GM21515 (cell line): ENCODE data around the gene ABCC2.
"Not testable (repeated sequence)": the region's sequence is repeated elsewhere in the genome, so short reads cannot be mapped to it uniquely, and the experiment has no call there.

ENCODE experiments used
- ATAC-seq: cut with Tn5 transposase; IDR thresholded peaks from one replicate; pipeline ENCODE4 v1.9.1; 2021; ENCODE audit not compliant: unreplicated experiment

Gene ABCC2

GRCh38 chr10:99851825-99852224, 69.4 kb downstream of the ABCC2 start:
- no peak for ATAC-seq

GRCh38 chr10:99852481-99853213, 70.2 kb downstream of the ABCC2 start:
- no peak for ATAC-seq

GRCh38 chr10:99853655-99854054, 71.2 kb downstream of the ABCC2 start:
- no peak for ATAC-seq

- ATAC-seq = no peak
Observed at GRCh38 chr10:99854860-99855259, 72.4 kb downstream of the ABCC2 start.

- no peak for ATAC-seq
Observed at GRCh38 chr10:99855479-99856071, 73.1 kb downstream of the ABCC2 start.

- ATAC-seq = no peak
Observed at GRCh38 chr10:99858849-99859248, 76.4 kb downstream of the ABCC2 start.

GRCh38 chr10:99859585-99859984, 77.1 kb downstream of the ABCC2 start:
- no peak for ATAC-seq

- no peak for ATAC-seq
Observed at GRCh38 chr10:99860466-99860865, 78.0 kb downstream of the ABCC2 start.

GRCh38 chr10:99863535-99864240, 81.2 kb downstream of the ABCC2 start:
- not testable (repeated sequence) for ATAC-seq

- ATAC-seq = not testable (repeated sequence)
Observed at GRCh38 chr10:99867250-99867649, 84.8 kb downstream of the ABCC2 start.

- no peak for ATAC-seq
Observed at GRCh38 chr10:99869581-99870122, 87.2 kb downstream of the ABCC2 start.

- ATAC-seq = no peak
Observed at GRCh38 chr10:99870123-99870730, 87.8 kb downstream of the ABCC2 start.

- ATAC-seq = no peak
Observed at GRCh38 chr10:99872367-99873162, 90.1 kb downstream of the ABCC2 start.

- ATAC-seq = no peak
Observed at GRCh38 chr10:99873846-99874245, 91.4 kb downstream of the ABCC2 start.

- no peak for ATAC-seq
Observed at GRCh38 chr10:99874341-99875085, 92.1 kb downstream of the ABCC2 start.

GRCh38 chr10:99875473-99875872, 93.0 kb downstream of the ABCC2 start:
- ATAC-seq = no peak

GRCh38 chr10:99880080-99880835, 97.8 kb downstream of the ABCC2 start:
- ATAC-seq = no peak

GRCh38 chr10:99881371-99881770, 98.9 kb downstream of the ABCC2 start:
- ATAC-seq = no peak

- ATAC-seq = no peak
Observed at GRCh38 chr10:99883523-99883922, 101.1 kb downstream of the ABCC2 start.
